ENCODE results near the gene LSS. TPM values are rescaled to one million over a fixed set of nuclear protein-coding genes. Genes with fewer than 3 reads are reported as not detected.
"Not testable (repeated sequence)": the region's sequence is repeated elsewhere in the genome, so short reads cannot be mapped to it uniquely, and the experiment has no call there.

Gene LSS
- total RNA-seq, 1 experiment from 2014 or later, result 85.5 TPM

GRCh38 chr21:46141767-46142581 lies 86.6 kb downstream of the LSS start:
- DNase-seq (ENCODE audit: low read depth), result no peak

DNA sequence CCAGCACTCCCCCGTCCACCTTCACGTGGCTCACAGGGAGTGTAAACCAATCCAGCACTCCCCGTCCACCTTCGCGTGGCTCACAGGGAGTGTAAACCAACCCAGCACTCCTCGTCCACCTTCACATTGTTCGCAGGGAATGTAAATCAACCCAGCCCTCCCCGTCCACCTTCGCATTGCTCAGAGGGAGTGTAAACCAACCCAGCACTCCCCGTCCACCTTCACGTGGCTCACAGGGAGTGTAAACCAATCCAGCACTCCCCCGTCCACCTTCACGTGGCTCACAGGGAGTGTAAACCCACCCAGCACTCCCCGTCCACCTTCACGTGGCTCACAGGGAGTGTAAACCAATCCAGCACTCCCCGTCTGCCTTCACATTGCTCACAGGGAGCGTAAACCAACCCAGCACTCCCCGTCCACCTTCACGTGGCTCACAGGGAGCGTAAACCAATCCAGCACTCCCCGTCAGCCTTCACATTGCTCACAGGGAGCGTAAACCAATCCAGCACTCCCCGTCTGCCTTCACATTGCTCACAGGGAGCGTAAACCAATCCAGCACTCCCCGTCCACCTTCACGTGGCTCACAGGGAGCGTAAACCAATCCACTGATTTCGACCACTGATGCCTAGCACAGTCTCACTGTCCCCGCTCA lies 88.1 kb downstream of the LSS start:
- not testable (repeated sequence) for DNase-seq (ENCODE audit: low read depth)

DNA sequence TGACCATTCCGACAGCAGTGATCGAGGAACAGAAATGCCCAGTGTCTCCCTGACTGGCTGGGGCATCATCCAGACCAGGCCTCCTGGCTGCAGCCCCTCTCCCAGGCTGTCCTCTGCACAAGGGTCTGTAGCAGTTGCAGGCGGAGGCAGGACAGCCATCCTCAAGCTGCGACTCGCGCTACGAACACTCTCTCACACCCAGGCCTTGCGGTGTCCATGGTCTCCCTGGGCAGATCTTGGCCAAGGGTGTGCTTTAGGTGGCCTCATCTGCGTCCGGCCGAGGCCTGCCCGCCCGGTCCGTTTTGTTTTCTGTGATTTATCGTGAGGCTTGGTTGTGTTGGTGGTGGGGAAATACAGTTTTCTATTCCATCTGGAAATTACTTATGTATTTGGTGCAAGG lies 88.9 kb downstream of the LSS start:
- DNase-seq (ENCODE audit: low read depth), result no peak

- no peak for DNase-seq (ENCODE audit: low read depth)
These were observed 90.1 kb downstream of the LSS start for GRCh38 chr21:46138383-46138970.

Other genes with a start within 250 kb of the LSS start
- gene COL6A1, start 247.0 kb downstream of the LSS start, total RNA-seq (2014; rRNA removed; shearing (Covaris generic)), result 85.1 and 95.1 TPM in 2 replicates
- 58.8 and 62.8 TPM in 2 replicates for gene COL6A2, start 130.7 kb downstream of the LSS start, total RNA-seq (2014; rRNA removed; shearing (Covaris generic))
- 0.13 and 0.69 TPM in 2 replicates for gene FTCD, start 73.2 kb downstream of the LSS start, total RNA-seq (2014; rRNA removed; shearing (Covaris generic))
- gene SPATC1L, start 44.3 kb downstream of the LSS start, total RNA-seq (2014; rRNA removed; shearing (Covaris generic)), result 10.9 and 16.4 TPM in 2 replicates
- 75.6 and 91.7 TPM in 2 replicates for gene MCM3AP, start 56.8 kb upstream of the LSS start, total RNA-seq (2014; rRNA removed; shearing (Covaris generic))
- gene YBEY, start 57.6 kb upstream of the LSS start, total RNA-seq (2014; rRNA removed; shearing (Covaris generic)), result 37.7 and 38.2 TPM in 2 replicates
- gene C21orf58, start 95.1 kb upstream of the LSS start, total RNA-seq (2014; rRNA removed; shearing (Covaris generic)), result 11.5 and 16.4 TPM in 2 replicates
- gene PCNT, start 95.4 kb upstream of the LSS start, total RNA-seq (2014; rRNA removed; shearing (Covaris generic)), result 29.2 and 30.1 TPM in 2 replicates
- gene DIP2A, start 230.1 kb upstream of the LSS start, total RNA-seq (2014; rRNA removed; shearing (Covaris generic)), result 16.7 and 17.7 TPM in 2 replicates

All from HT1080 (cell line).